Fibroblast of lung (primary cell): ENCODE data around the gene FAM217A.

Experiments used
- CTCF ChIP-seq, 2 donors: IDR thresholded peaks in 1 of 2; conservative IDR thresholded peaks in 1 of 2; 1 replicate in 1 of 2; 2 replicates in 1 of 2; pipeline ENCODE4 v1.5.1; 2011 to 2012; ENCODE audit warnings: low read length in 2 of 2, control low read depth in 1 of 2, inconsistent platforms in 1 of 2, low read depth in 1 of 2, mild to moderate bottlenecking in 1 of 2
- EZH2 ChIP-seq: IDR thresholded peaks from 2 replicates; pipeline ENCODE4 v1.5.1; 2012; ENCODE audit warnings: low read length, control low read depth, mild to moderate bottlenecking; ENCODE audit errors: missing control alignments

- no peak for TF ChIP-seq CTCF (conservative IDR thresholded peaks at IDR 0.05 in 1 of 2, IDR thresholded peaks at IDR 0.05 in 1 of 2; ENCODE audit: low read depth in 1 of 2, low read length in 2 of 2)
- no peak for TF ChIP-seq EZH2
Observed at GRCh38 chr6:4125500-4125899, 46.6 kb upstream of the FAM217A start.
